ENCODE data around the gene RMI2.

The RMI2 gene

DNA sequence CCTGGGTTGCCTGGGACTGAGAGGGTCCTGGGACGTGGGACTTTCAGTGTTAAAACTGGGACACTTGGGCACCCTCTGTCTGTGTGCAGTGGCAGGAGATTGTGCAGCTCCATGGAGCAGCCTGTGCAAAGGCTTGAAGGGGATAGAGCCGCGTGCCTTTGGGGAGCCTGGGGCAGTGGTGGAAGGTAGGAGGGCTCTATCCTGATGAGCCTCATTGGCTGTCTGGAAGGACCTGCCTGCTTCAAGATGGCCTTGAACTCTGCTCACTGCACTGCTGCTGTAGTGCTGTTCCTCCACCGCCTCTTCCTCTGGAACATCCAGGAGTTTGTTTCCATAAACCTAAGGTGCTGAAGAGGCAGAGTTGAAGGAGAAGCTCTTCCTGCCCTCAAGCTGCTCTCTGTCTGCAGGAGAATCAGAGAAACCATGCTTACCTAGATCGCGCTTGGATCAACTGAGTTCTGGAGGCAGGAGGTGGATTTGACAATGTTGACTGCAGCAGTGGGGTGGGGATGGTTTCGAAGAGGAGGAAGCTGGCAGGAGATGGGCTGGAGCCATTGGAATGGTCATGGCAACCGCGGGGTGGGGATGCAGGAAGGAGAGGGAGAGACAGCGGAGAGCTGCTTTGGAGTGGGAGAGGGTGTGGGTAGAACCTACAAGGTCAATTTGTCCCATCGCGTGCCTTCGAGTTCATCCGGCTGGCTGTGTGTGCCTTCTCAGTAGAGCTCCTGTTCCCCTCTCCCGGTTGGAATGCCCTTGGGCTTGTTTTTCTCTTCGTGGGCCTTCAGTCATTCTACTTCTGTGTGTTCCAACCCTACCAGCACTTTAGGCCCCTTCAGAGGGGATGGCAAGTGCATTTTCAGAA is 3.7 kb downstream of the RMI2 start:
- no peak overlapping the region for H3K4me3 ChIP-seq (replicated peaks; ENCODE audit: insufficient read depth, low read length)
- no peak for DNase-seq (ENCODE audit: low read depth in 1 of 2, low spot score in 1 of 2)
- no peaks in the 10 kb centered on the region for H3K27me3 ChIP-seq (ENCODE audit: insufficient read depth, poor library complexity, severe bottlenecking)
- H3K27ac ChIP-seq (replicated peaks): peak overlapping the region; percentile 32
- TF ChIP-seq GABPA (IDR thresholded peaks at IDR 0.05; ENCODE audit: low read depth): no peak
- TF ChIP-seq, protein P1, sequence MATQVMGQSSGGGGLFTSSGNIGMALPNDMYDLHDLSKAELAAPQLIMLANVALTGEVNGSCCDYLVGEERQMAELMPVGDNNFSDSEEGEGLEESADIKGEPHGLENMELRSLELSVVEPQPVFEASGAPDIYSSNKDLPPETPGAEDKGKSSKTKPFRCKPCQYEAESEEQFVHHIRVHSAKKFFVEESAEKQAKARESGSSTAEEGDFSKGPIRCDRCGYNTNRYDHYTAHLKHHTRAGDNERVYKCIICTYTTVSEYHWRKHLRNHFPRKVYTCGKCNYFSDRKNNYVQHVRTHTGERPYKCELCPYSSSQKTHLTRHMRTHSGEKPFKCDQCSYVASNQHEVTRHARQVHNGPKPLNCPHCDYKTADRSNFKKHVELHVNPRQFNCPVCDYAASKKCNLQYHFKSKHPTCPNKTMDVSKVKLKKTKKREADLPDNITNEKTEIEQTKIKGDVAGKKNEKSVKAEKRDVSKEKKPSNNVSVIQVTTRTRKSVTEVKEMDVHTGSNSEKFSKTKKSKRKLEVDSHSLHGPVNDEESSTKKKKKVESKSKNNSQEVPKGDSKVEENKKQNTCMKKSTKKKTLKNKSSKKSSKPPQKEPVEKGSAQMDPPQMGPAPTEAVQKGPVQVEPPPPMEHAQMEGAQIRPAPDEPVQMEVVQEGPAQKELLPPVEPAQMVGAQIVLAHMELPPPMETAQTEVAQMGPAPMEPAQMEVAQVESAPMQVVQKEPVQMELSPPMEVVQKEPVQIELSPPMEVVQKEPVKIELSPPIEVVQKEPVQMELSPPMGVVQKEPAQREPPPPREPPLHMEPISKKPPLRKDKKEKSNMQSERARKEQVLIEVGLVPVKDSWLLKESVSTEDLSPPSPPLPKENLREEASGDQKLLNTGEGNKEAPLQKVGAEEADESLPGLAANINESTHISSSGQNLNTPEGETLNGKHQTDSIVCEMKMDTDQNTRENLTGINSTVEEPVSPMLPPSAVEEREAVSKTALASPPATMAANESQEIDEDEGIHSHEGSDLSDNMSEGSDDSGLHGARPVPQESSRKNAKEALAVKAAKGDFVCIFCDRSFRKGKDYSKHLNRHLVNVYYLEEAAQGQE (IDR thresholded peaks at IDR 0.05; ENCODE audit: insufficient replicate concordance, low read depth): no peak
- TF ChIP-seq, protein P2, sequence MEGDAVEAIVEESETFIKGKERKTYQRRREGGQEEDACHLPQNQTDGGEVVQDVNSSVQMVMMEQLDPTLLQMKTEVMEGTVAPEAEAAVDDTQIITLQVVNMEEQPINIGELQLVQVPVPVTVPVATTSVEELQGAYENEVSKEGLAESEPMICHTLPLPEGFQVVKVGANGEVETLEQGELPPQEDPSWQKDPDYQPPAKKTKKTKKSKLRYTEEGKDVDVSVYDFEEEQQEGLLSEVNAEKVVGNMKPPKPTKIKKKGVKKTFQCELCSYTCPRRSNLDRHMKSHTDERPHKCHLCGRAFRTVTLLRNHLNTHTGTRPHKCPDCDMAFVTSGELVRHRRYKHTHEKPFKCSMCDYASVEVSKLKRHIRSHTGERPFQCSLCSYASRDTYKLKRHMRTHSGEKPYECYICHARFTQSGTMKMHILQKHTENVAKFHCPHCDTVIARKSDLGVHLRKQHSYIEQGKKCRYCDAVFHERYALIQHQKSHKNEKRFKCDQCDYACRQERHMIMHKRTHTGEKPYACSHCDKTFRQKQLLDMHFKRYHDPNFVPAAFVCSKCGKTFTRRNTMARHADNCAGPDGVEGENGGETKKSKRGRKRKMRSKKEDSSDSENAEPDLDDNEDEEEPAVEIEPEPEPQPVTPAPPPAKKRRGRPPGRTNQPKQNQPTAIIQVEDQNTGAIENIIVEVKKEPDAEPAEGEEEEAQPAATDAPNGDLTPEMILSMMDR (IDR thresholded peaks at IDR 0.05; ENCODE audit: insufficient read depth, low read length): no peak
- TF ChIP-seq POLR2AphosphoS5 (IDR thresholded peaks at IDR 0.05; ENCODE audit: low read depth): no peak
- TF ChIP-seq SPI1 (IDR thresholded peaks at IDR 0.05; ENCODE audit: borderline replicate concordance, low read depth): no peak

DNA sequence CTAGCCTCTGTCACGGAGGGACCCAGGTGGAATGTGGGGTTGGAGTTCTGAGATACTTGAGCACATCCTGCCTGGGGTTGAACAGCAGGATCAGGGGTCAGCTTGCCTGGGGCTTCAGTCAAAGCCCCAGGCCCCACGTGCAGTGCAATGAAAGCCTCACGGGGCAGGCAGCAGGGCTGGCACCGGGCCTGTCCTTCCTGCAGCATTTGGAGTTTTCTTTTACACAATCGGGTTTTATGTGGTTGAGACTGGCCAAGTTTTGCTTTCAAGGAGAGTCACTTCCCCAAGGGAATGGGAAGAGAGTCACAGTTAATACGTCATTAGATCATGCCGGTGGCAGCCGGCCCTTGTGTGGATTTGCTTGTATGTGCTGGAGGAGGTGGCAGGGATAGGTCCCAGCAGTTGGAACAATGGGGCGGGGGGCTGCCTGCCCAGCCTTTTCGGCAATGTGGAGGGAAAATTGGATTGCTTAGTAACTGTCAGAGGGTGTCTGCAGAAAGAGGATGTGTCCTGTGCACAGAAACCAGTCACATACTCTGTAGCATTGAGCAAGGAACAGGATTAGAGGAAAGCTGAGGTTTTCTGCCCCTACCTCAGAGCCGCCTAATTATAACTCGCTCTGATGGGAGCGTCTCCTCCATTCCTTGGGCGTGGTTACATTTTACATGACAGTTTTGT is 4.5 kb downstream of the RMI2 start:
- peak; percentile 49 for TF ChIP-seq POLR2AphosphoS5 (IDR thresholded peaks at IDR 0.05; ENCODE audit: low read depth)
- no peak for TF ChIP-seq GABPA (IDR thresholded peaks at IDR 0.05; ENCODE audit: low read depth)
- TF ChIP-seq SPI1 (IDR thresholded peaks at IDR 0.05; ENCODE audit: borderline replicate concordance, low read depth): peak; percentile 60
- peak; percentile 65 to 75 for DNase-seq (ENCODE audit: low read depth in 1 of 2, low spot score in 1 of 2)
- Histone ChIP-seq H3K27me3 (ENCODE audit: insufficient read depth, poor library complexity, severe bottlenecking) (no peaks in the 10 kb centered on the region), H3K4me3 (replicated peaks; ENCODE audit: insufficient read depth, low read length) (peak overlapping the region; percentile 32), H3K27ac (replicated peaks) (peak overlapping the region; percentile 32)

DNA sequence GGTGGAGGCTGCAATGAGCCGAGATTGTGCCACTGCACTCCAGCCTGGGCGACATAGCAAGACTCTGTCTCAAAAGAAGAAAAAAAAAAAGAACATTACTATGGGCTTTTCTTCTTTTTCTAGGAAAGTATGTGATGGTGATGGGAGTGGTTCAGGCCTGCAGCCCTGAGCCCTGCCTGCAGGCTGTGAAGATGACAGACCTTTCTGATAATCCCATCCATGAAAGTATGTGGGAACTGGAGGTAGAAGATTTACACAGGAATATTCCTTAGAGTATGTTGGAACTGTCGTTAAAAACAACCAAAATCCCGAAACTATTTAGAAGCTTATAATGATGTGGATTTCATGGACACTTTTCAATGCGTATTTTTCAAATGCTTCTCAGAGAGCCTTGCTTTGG is 5.3 kb downstream of the RMI2 start:
- no peak for DNase-seq (ENCODE audit: low read depth in 1 of 2, low spot score in 1 of 2)
- TF ChIP-seq, protein P1 (IDR thresholded peaks at IDR 0.05; ENCODE audit: insufficient replicate concordance, low read depth): no peak
- TF ChIP-seq SPI1 (IDR thresholded peaks at IDR 0.05; ENCODE audit: borderline replicate concordance, low read depth) (no peak), GABPA (IDR thresholded peaks at IDR 0.05; ENCODE audit: low read depth) (no peak), POLR2AphosphoS5 (IDR thresholded peaks at IDR 0.05; ENCODE audit: low read depth) (no peak)
- TF ChIP-seq, protein P2 (IDR thresholded peaks at IDR 0.05; ENCODE audit: insufficient read depth, low read length): no peak
- Histone ChIP-seq H3K4me3 (replicated peaks; ENCODE audit: insufficient read depth, low read length) (no peak overlapping the region), H3K27ac (replicated peaks) (no peak overlapping the region), H3K27me3 (ENCODE audit: insufficient read depth, poor library complexity, severe bottlenecking) (no peaks in the 10 kb centered on the region)

DNA sequence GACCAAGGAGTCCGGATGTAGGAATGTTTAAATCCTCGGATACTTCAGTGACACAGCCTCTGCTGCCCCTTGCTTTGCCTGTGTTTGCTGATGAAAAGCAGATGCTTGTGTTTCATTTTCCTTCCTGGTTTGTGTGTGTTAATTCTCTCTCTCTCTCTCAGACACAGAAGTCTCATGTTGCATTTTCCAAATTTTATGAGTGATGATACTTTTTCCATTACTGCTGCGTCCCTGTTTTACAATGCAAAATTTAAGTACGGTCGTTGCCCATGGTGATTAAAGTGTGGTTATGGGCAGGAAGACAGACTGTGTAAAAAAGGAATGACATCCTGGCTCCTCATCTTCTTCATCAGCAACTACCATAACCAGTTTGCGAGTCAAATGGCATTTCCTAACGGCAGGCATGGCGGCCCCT is 5.7 kb downstream of the RMI2 start:
- no peak for DNase-seq (ENCODE audit: low read depth in 1 of 2, low spot score in 1 of 2)
- H3K27ac ChIP-seq (replicated peaks): no peak overlapping the region

More for the DNA sequence above, 5.7 kb downstream of the RMI2 start:
- Histone ChIP-seq H3K4me3 (replicated peaks; ENCODE audit: insufficient read depth, low read length) (no peak overlapping the region), H3K27me3 (ENCODE audit: insufficient read depth, poor library complexity, severe bottlenecking) (no peaks in the 10 kb centered on the region)
- TF ChIP-seq, protein P1 (IDR thresholded peaks at IDR 0.05; ENCODE audit: insufficient replicate concordance, low read depth): no peak
- TF ChIP-seq POLR2AphosphoS5 (IDR thresholded peaks at IDR 0.05; ENCODE audit: low read depth) (no peak), SPI1 (IDR thresholded peaks at IDR 0.05; ENCODE audit: borderline replicate concordance, low read depth) (no peak), GABPA (IDR thresholded peaks at IDR 0.05; ENCODE audit: low read depth) (no peak)
- TF ChIP-seq, protein P2 (IDR thresholded peaks at IDR 0.05; ENCODE audit: insufficient read depth, low read length): no peak

Data from HL-60 (cell line).